ENCODE data around the gene CCR3. TPM values are rescaled to one million over a fixed set of nuclear protein-coding genes. Genes with fewer than 3 reads are reported as not detected.

Gene CCR3
- total RNA-seq, 3 donors from 2014 or later (not counting 1 experiment from before 2014, with no cell fraction given) = 1.5 to 36.7 TPM; not detected in 1

GRCh38 chr3:46194868-46195553 lies 47.2 kb upstream of the CCR3 start:
- Mint-ChIP-seq H3K4me3 (no peak overlapping the region), H3K36me3 (peaks cover 22% of the 10 kb centered on the region), H3K9me3 (peaks cover 0 to 7% of the 10 kb centered on the region in 2 donors), H3K27me3 (ENCODE audit: low read depth in 2 of 2) (peaks cover 0 to 3% of the 10 kb centered on the region in 2 donors), H3K27ac (no peak overlapping the region), H3K4me1 (peaks cover 0 to 4% of the 10 kb centered on the region in 2 donors)
- TF ChIP-seq, protein P1, sequence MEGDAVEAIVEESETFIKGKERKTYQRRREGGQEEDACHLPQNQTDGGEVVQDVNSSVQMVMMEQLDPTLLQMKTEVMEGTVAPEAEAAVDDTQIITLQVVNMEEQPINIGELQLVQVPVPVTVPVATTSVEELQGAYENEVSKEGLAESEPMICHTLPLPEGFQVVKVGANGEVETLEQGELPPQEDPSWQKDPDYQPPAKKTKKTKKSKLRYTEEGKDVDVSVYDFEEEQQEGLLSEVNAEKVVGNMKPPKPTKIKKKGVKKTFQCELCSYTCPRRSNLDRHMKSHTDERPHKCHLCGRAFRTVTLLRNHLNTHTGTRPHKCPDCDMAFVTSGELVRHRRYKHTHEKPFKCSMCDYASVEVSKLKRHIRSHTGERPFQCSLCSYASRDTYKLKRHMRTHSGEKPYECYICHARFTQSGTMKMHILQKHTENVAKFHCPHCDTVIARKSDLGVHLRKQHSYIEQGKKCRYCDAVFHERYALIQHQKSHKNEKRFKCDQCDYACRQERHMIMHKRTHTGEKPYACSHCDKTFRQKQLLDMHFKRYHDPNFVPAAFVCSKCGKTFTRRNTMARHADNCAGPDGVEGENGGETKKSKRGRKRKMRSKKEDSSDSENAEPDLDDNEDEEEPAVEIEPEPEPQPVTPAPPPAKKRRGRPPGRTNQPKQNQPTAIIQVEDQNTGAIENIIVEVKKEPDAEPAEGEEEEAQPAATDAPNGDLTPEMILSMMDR (IDR thresholded peaks at IDR 0.05) = no peak
- no peaks in the 10 kb centered on the region for H3K27me3 ChIP-seq (ENCODE audit: control insufficient read depth, insufficient read depth, low read length)
- peaks cover 6% of the 10 kb centered on the region for H3K4me1 ChIP-seq (ENCODE audit: control insufficient read depth, insufficient read depth, low read length)
- H3K4me3 ChIP-seq (ENCODE audit: low read length) = no peak overlapping the region
- ATAC-seq (no peak), DNase-seq (no peak)
- H3K9me3 ChIP-seq (ENCODE audit: control insufficient read depth, insufficient read depth, low read length) = peaks cover 5% of the 10 kb centered on the region
- intact Hi-C loops (cut with micrococcal nuclease) = no loop called here
- WGBS (ENCODE audit: insufficient coverage) = 92% methylated on average over 3 of the region's 4 CpGs
- no peak overlapping the region for H3K27ac ChIP-seq (ENCODE audit: low read length)
- H3K36me3 ChIP-seq (ENCODE audit: control insufficient read depth, insufficient read depth, low read length) = no peaks in the 10 kb centered on the region

GRCh38 chr3:46196261-46196957 lies 45.9 kb upstream of the CCR3 start:
- 97% methylated on average over 4 of the region's 7 CpGs for WGBS (ENCODE audit: insufficient coverage)
- ATAC-seq = no peak
- H3K9me3 Mint-ChIP-seq = peaks cover 0 to 7% of the 10 kb centered on the region in 2 donors

GRCh38 chr3:46200211-46200610 lies 42.0 kb upstream of the CCR3 start:
- peaks cover 13 to 23% of the 10 kb centered on the region in 2 donors for H3K4me1 Mint-ChIP-seq
- no peak overlapping the region for H3K27ac Mint-ChIP-seq
- TF ChIP-seq, protein P1 (IDR thresholded peaks at IDR 0.05) = no peak
- H3K36me3 Mint-ChIP-seq = peaks cover 3% of the 10 kb centered on the region
- Histone ChIP-seq H3K27ac (ENCODE audit: low read length) (no peak overlapping the region), H3K4me1 (ENCODE audit: control insufficient read depth, insufficient read depth, low read length) (peaks cover 25% of the 10 kb centered on the region), H3K36me3 (ENCODE audit: control insufficient read depth, insufficient read depth, low read length) (peaks cover 35% of the 10 kb centered on the region), H3K4me3 (ENCODE audit: low read length) (no peak overlapping the region), H3K27me3 (ENCODE audit: control insufficient read depth, insufficient read depth, low read length) (no peaks in the 10 kb centered on the region), H3K9me3 (ENCODE audit: control insufficient read depth, insufficient read depth, low read length) (no peaks in the 10 kb centered on the region)
- intact Hi-C loops (cut with micrococcal nuclease) = no loop called here
- WGBS (ENCODE audit: insufficient coverage) = 97% methylated on average over 5 of the region's 5 CpGs
- H3K9me3 Mint-ChIP-seq = peaks cover 0 to under 1% of the 10 kb centered on the region in 2 donors
- ATAC-seq = no peak
- DNase-seq = no peak
- no peak overlapping the region for H3K4me3 Mint-ChIP-seq
- H3K27me3 Mint-ChIP-seq (ENCODE audit: low read depth in 2 of 2) = no peaks in the 10 kb centered on the region

More at GRCh38 chr3:46196261-46196957, 45.9 kb upstream of the CCR3 start:
- Mint-ChIP-seq H3K27me3 (ENCODE audit: low read depth in 2 of 2) (peaks cover 0 to 3% of the 10 kb centered on the region in 2 donors), H3K4me3 (no peak overlapping the region), H3K36me3 (peaks cover 22% of the 10 kb centered on the region), H3K4me1 (peaks cover 0 to 8% of the 10 kb centered on the region in 2 donors), H3K27ac (no peak overlapping the region)
- H3K27me3 ChIP-seq (ENCODE audit: control insufficient read depth, insufficient read depth, low read length) = no peaks in the 10 kb centered on the region
- no peak overlapping the region for H3K27ac ChIP-seq (ENCODE audit: low read length)
- H3K4me3 ChIP-seq (ENCODE audit: low read length) = no peak overlapping the region
- H3K9me3 ChIP-seq (ENCODE audit: control insufficient read depth, insufficient read depth, low read length) = peaks cover 5% of the 10 kb centered on the region
- peaks cover 6% of the 10 kb centered on the region for H3K4me1 ChIP-seq (ENCODE audit: control insufficient read depth, insufficient read depth, low read length)
- intact Hi-C loops (cut with micrococcal nuclease) = no loop called here
- TF ChIP-seq, protein P1 (IDR thresholded peaks at IDR 0.05) = no peak
- peaks cover 7% of the 10 kb centered on the region for H3K36me3 ChIP-seq (ENCODE audit: control insufficient read depth, insufficient read depth, low read length)
- DNase-seq = no peak
